ENCODE results near the gene PIK3C3.
"Not testable (repeated sequence)": the region's sequence is repeated elsewhere in the genome, so short reads cannot be mapped to it uniquely, and the experiment has no call there.

PIK3C3 gene

DNA sequence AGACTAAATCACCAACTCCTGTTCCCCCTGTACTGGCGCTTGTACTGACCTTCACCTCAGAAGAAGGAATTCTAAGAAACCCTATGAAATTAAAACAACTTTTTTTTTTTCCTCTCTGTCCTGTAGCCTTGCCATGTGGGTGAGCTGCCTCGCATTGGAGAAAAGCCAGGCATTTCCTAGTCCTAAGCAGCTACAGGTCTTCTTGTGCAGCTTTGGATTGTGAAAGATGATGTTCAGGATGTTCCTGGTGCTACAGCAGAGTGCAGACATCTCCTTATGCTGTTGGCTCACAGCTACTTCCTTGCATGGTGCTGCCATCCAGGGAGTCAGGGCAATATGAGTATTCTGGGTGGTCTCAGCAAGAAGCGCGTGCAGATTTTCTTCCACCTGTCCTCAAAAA is 11.9 kb downstream of the PIK3C3 start:
- DNase-seq: no peak

DNA sequence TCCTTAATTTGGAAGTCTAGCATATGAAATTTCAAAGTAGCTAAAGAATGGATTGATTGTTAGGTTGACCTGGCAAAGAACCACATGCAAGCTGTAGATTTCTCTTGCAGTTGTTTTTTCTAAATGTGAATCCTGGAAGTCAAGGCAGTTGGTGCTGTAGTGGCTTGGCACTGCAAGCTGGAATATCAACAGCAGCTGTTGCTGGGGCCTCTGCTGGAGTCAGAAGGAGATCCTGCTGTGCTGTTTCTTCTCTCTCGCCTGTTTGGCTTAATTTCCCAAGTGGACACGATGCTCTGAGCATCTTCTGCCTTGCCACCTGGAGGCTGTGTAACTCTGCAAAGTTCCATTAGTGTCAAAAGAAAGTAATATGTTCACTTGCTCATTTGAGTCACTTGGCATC is 12.6 kb downstream of the PIK3C3 start:
- DNase-seq: no peak

DNA sequence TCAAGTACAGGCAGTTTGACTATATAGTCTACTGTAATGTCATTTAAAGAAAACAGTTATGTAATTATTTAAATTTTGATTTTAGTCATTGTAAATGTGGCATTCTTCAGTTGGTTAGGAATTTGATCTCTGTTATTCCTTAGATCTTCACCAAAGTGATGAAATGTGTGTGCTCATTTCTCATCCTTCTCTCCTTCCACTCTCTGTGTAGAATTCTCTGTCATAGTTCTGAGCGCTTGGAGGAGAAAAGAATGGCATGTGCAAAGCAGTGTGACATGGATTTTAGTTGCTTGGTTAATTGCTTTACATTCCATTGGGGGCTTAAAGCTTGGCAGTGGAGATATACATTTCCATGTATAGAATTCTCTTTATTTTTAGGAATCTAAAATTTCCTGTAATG is 14.8 kb downstream of the PIK3C3 start:
- DNase-seq: no peak

DNA sequence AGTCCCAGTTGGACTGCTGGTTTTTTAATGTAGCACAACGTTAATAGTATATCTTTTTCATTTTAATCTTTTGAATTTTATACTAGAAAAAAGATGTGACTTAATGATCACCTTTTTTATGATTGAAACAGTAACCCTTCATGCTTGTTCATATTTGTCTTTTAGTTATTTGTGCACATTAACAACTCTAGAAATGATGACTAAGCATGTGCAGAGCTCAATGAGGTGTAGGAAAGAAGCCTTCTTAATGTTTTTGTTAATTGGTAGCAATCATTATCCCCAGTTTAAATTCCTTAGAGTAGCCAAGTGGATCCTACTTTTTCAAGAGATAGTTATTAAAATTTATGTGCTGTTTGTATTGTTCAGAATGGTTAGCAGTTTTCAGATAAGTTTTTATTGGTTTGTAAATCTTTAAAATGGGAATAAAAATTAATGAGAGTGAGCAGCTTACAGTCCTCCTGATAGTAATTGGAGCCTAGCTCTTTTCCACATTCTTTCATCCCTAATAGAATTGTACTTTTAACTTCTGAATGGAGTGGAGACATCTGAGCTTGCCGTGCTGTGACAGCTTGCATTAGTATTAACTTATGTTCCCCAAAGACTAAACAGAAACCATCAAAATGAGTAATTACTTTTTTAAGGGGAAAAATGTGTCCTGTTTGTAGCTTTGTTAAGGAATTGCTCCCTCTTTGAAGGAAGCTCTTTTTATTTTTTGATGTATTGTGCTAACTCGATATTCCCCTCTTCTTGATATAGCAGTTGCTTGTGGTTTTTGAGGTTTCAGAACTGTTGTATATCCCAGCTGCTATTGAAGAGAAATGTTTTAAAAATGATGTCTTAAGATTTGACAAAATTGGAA is 17.3 kb downstream of the PIK3C3 start:
- DNase-seq: no peak

DNA sequence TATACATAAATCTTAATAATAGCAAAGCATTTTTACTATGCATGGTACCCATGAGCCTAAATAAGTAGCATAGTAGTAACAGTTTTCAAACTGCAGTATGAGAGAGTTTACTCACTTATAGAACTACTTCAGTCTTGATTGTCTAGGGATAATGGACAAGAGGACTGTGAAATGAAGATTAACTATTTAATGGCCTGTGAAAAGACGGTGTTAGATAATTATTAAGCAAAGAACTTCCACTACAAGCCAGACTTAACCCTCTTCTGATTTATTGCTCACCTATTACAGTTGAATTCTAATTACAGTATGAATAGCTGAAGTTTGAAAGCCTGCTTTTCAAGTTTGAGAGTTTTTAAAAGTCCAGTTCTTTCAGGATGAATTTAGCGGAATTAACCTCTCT is 18.9 kb downstream of the PIK3C3 start:
- no peak for DNase-seq

DNA sequence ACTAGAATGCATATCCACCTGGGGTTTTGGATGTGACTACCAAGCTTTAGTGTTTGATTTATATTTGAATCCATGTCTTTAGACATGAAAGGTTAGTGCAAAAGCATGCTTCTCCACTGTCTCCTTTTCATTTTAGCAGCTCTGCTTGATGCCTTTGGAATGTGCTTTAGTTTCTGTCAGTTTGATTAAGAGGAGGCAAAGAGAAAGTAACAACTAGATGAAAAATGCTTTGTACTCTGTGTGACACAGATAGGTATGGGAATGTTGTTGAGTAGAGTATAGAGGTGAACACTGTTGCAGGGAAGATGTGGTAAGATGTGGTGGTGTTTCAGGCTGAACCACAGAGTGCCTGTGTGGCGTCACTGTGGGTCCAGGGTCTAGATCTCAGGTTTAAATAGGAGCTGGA is 19.8 kb downstream of the PIK3C3 start:
- DNase-seq: no peak

DNA sequence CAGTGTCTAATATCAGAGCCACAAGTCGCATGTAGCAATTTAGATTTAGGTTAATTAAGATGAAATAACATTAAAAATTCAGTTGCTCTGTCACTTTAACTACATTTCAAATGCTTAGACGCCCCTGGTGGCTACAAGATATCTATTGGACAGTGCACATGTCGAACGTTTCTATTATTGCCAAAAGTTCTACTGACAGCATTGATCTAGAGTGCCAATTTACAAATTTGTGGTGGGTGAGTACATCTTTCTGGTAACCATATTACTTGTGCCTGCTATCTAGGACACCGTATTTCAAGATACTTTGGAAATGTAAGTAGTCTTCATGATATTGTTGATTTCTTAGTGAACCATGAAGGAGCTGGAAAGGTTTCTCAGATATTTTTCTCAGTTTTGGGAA is 20.2 kb downstream of the PIK3C3 start:
- no peak for DNase-seq

DNA sequence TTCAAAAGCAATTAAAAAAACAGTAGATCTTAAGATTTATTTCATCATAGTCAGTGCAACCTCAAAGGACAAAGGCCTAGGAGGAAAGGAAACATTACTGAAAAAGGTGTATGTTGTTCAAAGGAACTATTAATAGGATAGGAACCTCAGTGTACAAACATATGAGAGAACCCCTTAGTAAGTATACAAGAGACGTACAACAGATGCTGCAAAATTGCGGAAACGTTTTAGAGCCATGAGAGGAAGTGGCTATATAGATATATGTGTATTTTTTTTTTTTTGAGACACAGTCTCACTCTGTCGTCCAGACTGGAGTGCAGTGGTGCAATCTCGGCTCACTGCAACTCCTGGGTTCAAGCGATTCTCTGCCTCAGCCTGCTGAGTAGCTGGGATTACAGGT is 22.2 kb downstream of the PIK3C3 start:
- DNase-seq: no peak

DNA sequence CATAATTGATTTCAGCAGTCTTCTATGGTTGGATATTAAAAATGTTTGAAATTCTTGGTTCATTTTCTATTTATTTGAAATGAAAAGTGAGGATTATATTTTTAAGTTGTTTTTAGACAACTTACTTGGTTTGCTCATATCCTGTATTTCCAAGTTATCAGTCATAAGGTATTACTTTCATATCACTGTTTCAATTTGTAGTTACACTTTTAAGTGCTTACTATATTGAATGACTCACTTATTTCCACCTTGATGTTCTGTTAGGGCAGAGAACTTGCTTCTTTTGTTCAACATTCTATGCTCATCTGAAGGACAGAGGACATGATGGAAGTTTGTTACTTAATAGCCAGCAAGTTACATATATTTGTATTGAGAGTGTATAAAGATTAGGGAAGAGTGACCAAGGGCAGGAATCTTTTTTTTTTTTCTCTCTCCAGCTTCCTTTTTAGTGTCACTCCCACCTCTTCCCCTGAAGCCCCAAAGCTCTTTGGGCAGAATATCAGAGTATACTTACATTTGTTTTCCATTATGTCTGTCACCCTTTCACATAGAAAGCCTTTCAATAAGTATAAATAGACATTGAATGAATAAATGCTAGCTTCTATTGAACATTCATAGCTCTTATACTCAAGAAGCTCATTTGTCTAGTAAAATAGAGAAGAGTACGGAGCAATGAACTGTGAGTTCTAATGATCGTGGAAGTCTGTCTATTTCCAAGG is 28.1 kb downstream of the PIK3C3 start:
- no peak for DNase-seq

DNA sequence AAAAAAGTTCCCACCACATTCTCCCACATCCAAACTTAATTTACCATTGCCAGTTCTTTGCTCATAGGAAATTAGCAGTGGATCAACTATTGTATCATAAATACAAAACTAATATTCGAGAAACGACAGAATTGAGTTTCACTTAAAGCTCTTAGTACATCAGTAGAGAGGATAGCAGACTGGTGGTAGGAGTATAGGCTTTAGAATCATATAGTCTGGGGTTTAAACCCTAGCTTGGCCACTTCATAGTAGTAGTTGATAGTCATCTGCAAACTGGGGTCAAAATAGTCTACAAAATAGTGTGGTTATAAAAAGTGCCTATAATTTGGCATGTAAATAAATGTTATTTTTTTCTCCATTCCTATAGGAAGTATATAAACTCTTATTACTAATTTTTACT is 30.9 kb downstream of the PIK3C3 start:
- DNase-seq: no peak

DNA sequence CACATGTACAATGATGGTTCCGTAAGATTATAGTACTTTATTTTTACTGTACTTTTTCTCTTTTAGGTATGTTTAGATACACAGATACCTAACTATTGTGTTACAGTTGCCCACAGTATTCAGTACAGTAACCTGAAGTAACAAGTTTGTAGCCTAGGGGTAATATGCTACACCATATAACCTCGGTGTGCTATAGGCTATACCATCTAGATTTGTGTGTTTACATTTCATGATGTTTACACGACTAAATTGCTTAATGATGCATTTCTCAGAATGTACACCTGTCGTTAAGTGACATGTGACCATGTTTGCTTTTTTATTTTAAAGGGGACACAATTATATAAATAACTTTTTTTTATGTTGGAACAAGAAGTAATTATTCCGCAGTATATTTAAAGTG is 34.5 kb downstream of the PIK3C3 start:
- no peak for DNase-seq

DNA sequence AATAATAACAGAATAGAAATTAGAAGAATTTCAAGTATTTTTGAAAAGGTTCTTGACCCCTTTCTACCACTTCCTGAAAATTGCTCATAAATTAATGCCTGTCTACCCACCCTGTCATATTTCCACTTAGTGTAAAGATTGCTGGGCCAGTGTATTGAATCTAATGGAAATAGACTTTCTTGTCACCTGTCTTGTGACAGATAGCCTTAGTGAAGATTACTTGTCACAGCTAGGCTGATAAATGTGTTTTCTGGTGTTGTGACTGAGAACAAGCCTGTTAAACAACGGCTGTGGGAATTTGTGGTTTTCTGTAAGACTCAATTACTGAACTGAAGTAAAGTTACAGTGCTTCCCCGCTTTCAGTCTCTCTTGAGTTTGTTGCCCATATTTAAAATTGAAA is 37.0 kb downstream of the PIK3C3 start:
- no peak for DNase-seq

DNA sequence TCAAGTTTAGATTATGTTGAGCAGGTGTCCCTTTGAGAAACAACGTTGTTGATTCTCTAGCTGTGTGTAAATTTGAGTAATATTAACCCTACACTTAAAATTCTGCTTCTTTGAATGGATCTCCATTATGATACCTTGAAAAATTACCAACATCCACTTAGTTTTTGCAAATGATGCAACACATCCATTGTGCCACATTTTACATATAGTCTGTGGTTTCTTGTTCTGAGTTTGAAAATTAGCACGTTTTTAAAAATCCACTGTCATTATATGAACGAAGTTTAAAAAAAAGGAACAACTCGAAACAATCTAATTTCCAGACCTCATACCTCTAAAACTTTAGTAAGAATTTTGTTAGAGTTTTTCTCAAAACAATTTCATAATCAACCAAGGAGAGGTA is 37.7 kb downstream of the PIK3C3 start:
- no peak for DNase-seq

DNA sequence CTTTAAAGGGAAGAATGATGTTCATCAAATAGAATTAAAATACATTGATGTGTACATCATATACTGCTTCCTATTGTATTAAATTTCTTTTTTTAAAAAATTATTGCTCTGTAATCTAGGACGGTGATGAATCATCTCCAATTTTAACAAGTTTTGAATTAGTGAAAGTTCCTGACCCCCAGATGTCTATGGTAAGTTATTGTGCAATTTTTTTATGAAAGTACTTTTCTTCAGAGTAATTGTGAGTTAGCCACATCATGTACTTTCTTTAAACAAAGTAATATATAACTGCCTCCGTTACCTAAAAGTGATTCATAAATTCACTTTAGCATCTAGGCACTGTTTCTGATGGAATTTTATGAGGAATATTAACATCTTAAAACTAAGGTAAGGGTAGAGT is 38.1 kb downstream of the PIK3C3 start:
- DNase-seq: no peak

DNA sequence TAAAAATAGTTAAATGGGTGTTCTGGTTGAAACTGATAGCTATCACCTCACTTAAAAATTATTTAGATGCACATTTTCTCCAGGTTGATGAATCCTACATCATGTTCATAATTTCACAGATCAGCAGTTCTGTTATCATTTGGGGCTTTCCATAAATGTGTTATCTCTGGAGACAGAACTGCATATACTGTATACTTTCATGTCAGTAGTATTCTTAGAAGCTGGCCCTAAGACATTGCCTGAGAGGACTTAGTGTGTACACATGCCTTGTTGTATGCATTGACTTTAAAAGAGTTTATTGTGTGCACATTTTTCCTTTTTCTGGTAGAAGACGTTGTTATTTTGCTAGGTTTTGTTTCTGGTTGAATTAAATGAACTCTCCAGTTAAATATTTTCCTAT is 41.0 kb downstream of the PIK3C3 start:
- no peak for DNase-seq

DNA sequence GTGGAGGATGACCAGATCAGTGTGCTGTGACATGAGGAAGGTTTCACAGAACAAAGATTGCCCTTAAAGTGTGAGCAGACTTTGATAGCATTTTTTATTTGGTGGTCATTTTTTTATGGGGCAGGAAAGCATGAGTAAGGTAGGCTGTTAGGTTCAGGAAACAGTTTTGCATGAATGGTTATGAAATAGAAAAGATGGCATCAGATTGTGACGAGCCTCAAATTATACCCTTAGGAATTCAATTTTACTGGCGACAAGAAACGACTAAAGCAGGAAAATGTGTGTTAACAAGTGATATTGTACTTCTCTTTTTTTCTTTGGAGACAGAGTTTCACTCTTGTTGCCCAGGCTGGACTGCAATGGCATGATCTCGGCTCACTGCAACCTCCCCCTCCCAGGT is 44.7 kb downstream of the PIK3C3 start:
- DNase-seq: no peak

DNA sequence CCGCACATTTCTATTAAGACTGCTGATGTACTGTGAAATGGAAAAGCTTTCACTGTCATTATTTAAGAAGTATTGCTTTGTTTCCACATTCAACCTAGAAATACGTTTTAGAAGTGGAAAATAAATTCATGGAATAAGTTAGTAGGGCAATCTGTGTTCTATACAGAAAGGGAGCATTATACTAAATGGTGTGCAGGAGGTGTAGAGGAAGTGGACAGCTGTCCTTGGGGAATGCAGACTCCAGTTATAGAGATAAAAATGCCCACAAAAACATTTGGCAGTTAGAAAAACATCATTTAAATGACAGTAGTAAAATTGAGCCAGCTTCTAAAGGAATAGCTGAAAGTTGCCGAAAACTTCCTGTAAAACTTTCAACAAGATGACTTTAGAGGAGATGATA is 46.8 kb downstream of the PIK3C3 start:
- DNase-seq: no peak

DNA sequence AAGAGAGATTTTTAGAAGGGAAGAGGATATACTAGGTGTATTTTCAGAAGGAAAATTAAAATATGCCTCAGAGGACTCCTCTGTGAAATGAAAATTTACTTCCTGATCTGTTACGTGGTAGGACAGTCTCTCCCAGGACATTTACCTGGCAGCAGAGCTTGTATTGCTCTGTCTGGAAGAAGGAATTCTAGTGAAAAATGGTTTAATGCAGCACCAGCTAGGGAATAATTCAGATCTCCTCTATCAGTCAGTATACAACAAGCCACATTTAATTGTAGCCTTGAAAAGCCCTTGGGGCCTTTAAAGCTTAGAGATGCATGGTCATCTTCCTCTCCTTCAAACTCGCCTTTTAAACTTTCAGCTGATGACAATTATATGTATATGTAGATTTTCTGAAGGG is 49.6 kb downstream of the PIK3C3 start:
- no peak for DNase-seq

DNA sequence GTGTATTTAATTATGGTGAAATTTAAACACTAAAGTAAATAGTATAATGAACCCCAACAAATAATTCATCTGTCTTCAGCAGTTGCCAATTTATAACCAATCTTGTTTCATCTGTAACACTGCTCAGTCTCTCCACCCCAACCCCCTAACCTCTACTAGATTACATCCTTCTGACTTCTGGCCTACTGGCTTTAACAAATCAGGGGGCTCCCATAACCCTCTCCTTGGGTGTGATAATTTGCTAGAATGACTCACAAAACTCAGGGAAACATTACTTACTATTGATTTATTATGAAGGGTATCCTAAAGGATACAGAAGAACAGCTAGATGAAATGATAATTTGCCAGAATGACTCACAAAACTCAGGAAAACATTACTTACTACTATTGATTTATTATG is 50.7 kb downstream of the PIK3C3 start:
- DNase-seq: no peak

DNA sequence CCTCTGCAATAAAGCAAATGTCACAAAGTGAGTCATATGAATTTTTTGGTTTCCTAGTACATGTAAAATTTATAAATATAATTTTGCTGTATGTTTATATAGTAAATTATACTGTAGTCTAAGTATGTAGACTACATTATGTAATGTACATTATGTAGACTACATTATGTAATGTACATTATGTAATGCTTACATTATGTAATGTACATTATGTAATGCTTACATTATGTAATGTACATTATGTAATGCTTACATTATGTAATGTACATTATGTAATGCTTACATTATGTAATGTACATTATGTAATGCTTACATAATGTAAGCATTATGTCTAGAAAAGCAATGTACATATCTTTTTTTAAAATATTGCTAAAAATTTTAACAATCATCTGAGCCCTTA is 54.4 kb downstream of the PIK3C3 start:
- DNase-seq: not testable (repeated sequence)

DNA sequence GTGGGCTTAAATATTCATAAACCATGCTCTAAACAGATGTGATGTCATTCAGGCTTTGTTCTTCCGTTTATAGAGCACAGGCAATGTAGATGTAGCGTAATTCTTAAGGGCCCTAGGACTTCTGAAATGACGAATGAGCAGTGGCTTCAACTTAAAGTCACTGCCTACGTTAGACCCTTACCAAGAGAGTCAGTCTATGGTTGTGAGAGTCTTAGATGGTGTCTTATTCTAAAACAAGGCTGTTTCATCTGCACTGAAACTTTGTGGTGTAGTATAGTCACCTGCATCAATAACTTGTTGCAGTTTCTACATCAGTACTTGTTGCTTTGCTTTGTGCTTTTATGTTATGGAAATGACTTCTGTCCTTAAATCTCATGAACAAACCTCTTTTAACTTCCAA is 56.0 kb downstream of the PIK3C3 start:
- DNase-seq: no peak

DNA sequence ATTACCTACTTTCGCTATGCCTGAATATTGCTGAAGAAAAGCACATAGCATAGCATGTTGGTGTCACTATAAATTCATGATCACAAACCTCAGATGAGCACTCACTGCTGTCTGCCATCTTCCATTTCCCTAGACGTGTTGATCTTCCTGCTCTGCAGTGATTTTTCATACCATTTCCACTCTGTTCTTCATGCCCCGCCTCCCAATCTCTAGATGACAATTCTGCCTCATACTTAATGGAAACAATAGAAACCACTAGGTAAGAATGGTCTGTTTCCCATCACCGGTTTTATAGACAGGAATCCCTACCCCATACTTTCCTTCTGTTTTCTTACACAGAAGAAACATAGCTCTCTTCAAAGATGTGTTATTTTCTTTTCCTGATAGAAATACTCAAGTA is 63.8 kb downstream of the PIK3C3 start:
- no peak for DNase-seq

DNA sequence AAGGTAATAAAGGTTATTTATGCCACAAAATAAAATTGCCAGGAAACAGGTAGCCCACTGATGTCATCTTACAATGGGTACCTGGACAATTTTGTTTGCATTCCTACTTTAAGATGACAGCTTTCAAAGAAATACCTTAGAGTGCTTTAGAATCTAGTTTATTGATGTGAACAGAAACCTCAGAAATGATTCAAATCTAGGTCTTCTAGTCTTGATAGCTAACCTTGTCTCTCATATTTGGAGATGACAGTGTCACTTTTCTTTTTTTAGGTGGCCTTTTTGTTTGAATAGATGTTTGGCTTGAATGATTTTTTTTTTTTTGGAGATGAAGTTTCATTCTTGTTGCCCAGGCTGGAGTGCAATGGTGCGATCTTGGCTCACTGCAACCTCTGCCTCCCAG is 69.1 kb downstream of the PIK3C3 start:
- DNase-seq: no peak

DNA sequence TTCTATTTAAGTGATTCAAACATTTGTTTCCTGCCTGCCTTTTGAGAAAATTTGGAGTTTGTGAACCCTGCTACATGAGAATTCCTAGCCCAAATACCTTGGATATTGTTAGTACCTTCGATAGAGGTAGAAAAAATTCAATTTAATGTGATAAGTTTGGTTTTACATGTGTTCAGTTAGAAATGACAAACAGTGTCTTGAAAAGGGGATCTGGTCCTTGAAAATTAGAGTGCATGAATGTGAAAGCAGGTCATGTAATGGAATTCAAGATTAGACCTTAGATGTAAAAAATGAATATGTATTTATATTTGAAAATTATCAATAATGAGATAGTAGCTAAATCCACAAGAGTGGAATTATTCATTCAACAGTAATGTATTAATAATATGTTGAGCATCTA is 70.5 kb downstream of the PIK3C3 start:
- DNase-seq: no peak

Data from stimulated activated CD4-positive, alpha-beta T cell treated with anti-CD3 and anti-CD28 coated beads, Interleukin-12 subunit alpha, Interleukin-12 subunit beta, amount 100 ng/mL, for 4 hours (primary cell).